HEK293 (cell line): ENCODE data around the gene MPZL1.

Source experiments
- CTCF ChIA-PET: fragments of 350-600 bp; formaldehyde crosslinking; extraction: SDS; loops from one replicate; lab custom pipeline; 2021; ENCODE audit warnings: antibody characterized with exemption; lab: Yijun Ruan, JAX
- POLR2A ChIA-PET: fragments of 300-600 bp; formaldehyde crosslinking; extraction: SDS; loops from one replicate; lab custom pipeline; 2020; ENCODE audit warnings: antibody characterized with exemption, inconsistent platforms; lab: Yijun Ruan, JAX
- H3K27ac ChIP-seq: fragments of 200-500 bp; sonication (Bioruptor generic); 2 replicates; pipeline ENCODE4 v1.5.1; 2014; ENCODE audit warnings: low read depth, low read length, control low read depth, inconsistent platforms; ENCODE audit errors: extremely low read depth
- H3K36me3 ChIP-seq, 2 experiments: fragments of 200-500 bp in 1 of 2; sonication (Bioruptor generic) in 1 of 2; 1 replicate in 1 of 2; 2 replicates in 1 of 2; pipeline ENCODE4 v1.5.1; 2014 to 2017; ENCODE audit warnings: inconsistent platforms in 2 of 2, low read length in 2 of 2; ENCODE audit not compliant: control insufficient read depth in 2 of 2, insufficient read depth in 1 of 2
- H3K4me1 ChIP-seq: fragments of 200-500 bp; sonication (Bioruptor generic); 2 replicates; pipeline ENCODE4 v1.5.1; 2014; ENCODE audit warnings: mild to moderate bottlenecking, low read length, inconsistent platforms; ENCODE audit not compliant: control insufficient read depth, insufficient read depth
- H3K4me3 ChIP-seq: 2 replicates; pipeline ENCODE4 v1.5.1; 2011; ENCODE audit warnings: low read depth, mild to moderate bottlenecking, control low read depth, low read length, moderate library complexity
- H3K9me3 ChIP-seq: fragments of 200-500 bp; sonication (Bioruptor generic); 2 replicates; pipeline ENCODE4 v1.5.1; 2014; ENCODE audit warnings: low read depth, low read length, inconsistent platforms; ENCODE audit not compliant: control insufficient read depth, insufficient read depth
- HOXC10 ChIP-seq: sonication (generic); formaldehyde crosslinking; IDR thresholded peaks from 2 replicates; pipeline ENCODE4 v1.8.1; 2023; ENCODE audit warnings: mild to moderate bottlenecking, missing genetic modification reagents
- INSM2 ChIP-seq: fragments of 450-650 bp; formaldehyde crosslinking; IDR thresholded peaks from 2 replicates; pipeline ENCODE4 v1.5.1; 2016; ENCODE audit warnings: missing biosample characterization, missing genetic modification characterization
- KLF8 ChIP-seq: fragments of 450-650 bp; formaldehyde crosslinking; IDR thresholded peaks from 2 replicates; pipeline ENCODE4 v1.5.1; 2016; ENCODE audit warnings: missing biosample characterization, missing genetic modification characterization
- MZF1 ChIP-seq: fragments of 450-650 bp; formaldehyde crosslinking; IDR thresholded peaks from 2 replicates; pipeline ENCODE4 v1.5.1; 2017; ENCODE audit warnings: missing biosample characterization, missing genetic modification characterization, borderline replicate concordance
- OVOL3 ChIP-seq: fragments of 450-650 bp; formaldehyde crosslinking; IDR thresholded peaks from 2 replicates; pipeline ENCODE4 v1.5.1; 2016; ENCODE audit warnings: missing biosample characterization, missing genetic modification characterization
- TCF7L2 ChIP-seq: IDR thresholded peaks from 2 replicates; pipeline ENCODE4 v1.6.1; 2011; ENCODE audit warnings: low read depth, mild to moderate bottlenecking, inconsistent platforms, low read length, moderate library complexity, borderline replicate concordance
- WT1 ChIP-seq: fragments of 450-650 bp; formaldehyde crosslinking; IDR thresholded peaks from 2 replicates; pipeline ENCODE4 v1.5.1; 2016; ENCODE audit warnings: missing biosample characterization, missing genetic modification characterization
- ZBTB1 ChIP-seq: fragments of 450-650 bp; formaldehyde crosslinking; IDR thresholded peaks from 2 replicates; pipeline ENCODE4 v1.5.1; 2016; ENCODE audit warnings: missing biosample characterization, missing genetic modification characterization
- ZNF138 ChIP-seq: fragments of 450-650 bp; formaldehyde crosslinking; IDR thresholded peaks from 2 replicates; pipeline ENCODE4 v1.5.1; 2016; ENCODE audit warnings: missing biosample characterization, missing genetic modification characterization, borderline replicate concordance
- ZNF16 ChIP-seq: fragments of 450-650 bp; formaldehyde crosslinking; IDR thresholded peaks from 2 replicates; pipeline ENCODE4 v1.5.1; 2016; ENCODE audit warnings: low read depth, missing biosample characterization, missing genetic modification characterization
- ZNF175 ChIP-seq: fragments of 450-650 bp; formaldehyde crosslinking; IDR thresholded peaks from 2 replicates; pipeline ENCODE4 v1.5.1; 2016; ENCODE audit warnings: missing biosample characterization, missing genetic modification characterization
- ZNF184 ChIP-seq: fragments of 450-650 bp; IDR thresholded peaks from 2 replicates; pipeline ENCODE4 v1.5.1; 2018; ENCODE audit warnings: missing biosample characterization, mild to moderate bottlenecking, missing genetic modification characterization
- ZNF202 ChIP-seq: fragments of 450-650 bp; formaldehyde crosslinking; IDR thresholded peaks from 2 replicates; pipeline ENCODE4 v1.5.1; 2016; ENCODE audit warnings: missing biosample characterization, missing genetic modification characterization, borderline replicate concordance
- ZNF248 ChIP-seq: fragments of 450-650 bp; formaldehyde crosslinking; IDR thresholded peaks from 2 replicates; pipeline ENCODE4 v1.5.1; 2017; ENCODE audit warnings: missing biosample characterization, missing genetic modification characterization
- ZNF302 ChIP-seq: fragments of 450-650 bp; formaldehyde crosslinking; IDR thresholded peaks from 2 replicates; pipeline ENCODE4 v1.5.1; 2016; ENCODE audit warnings: missing biosample characterization, missing genetic modification characterization, low read depth
- ZNF426 ChIP-seq: fragments of 450-650 bp; formaldehyde crosslinking; IDR thresholded peaks from 2 replicates; pipeline ENCODE4 v1.5.1; 2017; ENCODE audit warnings: missing biosample characterization, missing genetic modification characterization, mild to moderate bottlenecking, inconsistent platforms, moderate library complexity
- ZNF473 ChIP-seq: fragments of 450-650 bp; formaldehyde crosslinking; IDR thresholded peaks from 2 replicates; pipeline ENCODE4 v1.5.1; 2017; ENCODE audit warnings: missing biosample characterization, missing genetic modification characterization
- ZNF488 ChIP-seq: fragments of 450-650 bp; formaldehyde crosslinking; IDR thresholded peaks from 2 replicates; pipeline ENCODE4 v1.5.1; 2016; ENCODE audit warnings: missing biosample characterization, missing genetic modification characterization
- ZNF514 ChIP-seq: fragments of 450-650 bp; formaldehyde crosslinking; IDR thresholded peaks from 2 replicates; pipeline ENCODE4 v1.5.1; 2016; ENCODE audit warnings: missing biosample characterization, missing genetic modification characterization
- ZNF560 ChIP-seq: fragments of 450-650 bp; formaldehyde crosslinking; IDR thresholded peaks from 2 replicates; pipeline ENCODE4 v1.5.1; 2017; ENCODE audit warnings: missing biosample characterization, missing genetic modification characterization, borderline replicate concordance
- ZNF585B ChIP-seq: fragments of 450-650 bp; formaldehyde crosslinking; IDR thresholded peaks from 2 replicates; pipeline ENCODE4 v1.5.1; 2016; ENCODE audit warnings: missing biosample characterization, missing genetic modification characterization
- ZNF596 ChIP-seq: fragments of 450-650 bp; IDR thresholded peaks from 2 replicates; pipeline ENCODE4 v1.5.0; 2018; ENCODE audit warnings: missing biosample characterization, mild to moderate bottlenecking, missing genetic modification characterization, moderate library complexity
- ZNF600 ChIP-seq: fragments of 450-650 bp; formaldehyde crosslinking; IDR thresholded peaks from 2 replicates; pipeline ENCODE4 v1.5.1; 2016; ENCODE audit warnings: missing biosample characterization, missing genetic modification characterization
- ZNF623 ChIP-seq: fragments of 450-650 bp; formaldehyde crosslinking; IDR thresholded peaks from 2 replicates; pipeline ENCODE4 v1.5.1; 2016; ENCODE audit warnings: missing biosample characterization, missing genetic modification characterization
- ZNF626 ChIP-seq: fragments of 450-650 bp; sonication (Bioruptor Pico); formaldehyde crosslinking; IDR thresholded peaks from 2 replicates; pipeline ENCODE4 v1.5.1; 2018; ENCODE audit warnings: missing biosample characterization, missing genetic modification characterization, inconsistent platforms
- ZNF768 ChIP-seq: fragments of 450-650 bp; formaldehyde crosslinking; IDR thresholded peaks from 2 replicates; pipeline ENCODE4 v1.5.1; 2018; ENCODE audit warnings: missing biosample characterization, mild to moderate bottlenecking, missing genetic modification characterization
- ZSCAN16 ChIP-seq: fragments of 450-650 bp; formaldehyde crosslinking; IDR thresholded peaks from 2 replicates; pipeline ENCODE4 v1.5.1; 2016; ENCODE audit warnings: missing biosample characterization, missing genetic modification characterization
- TF ChIP-seq, protein P1 (sequence below): fragments of 450-650 bp; formaldehyde crosslinking; IDR thresholded peaks from 2 replicates; pipeline ENCODE4 v1.5.1; 2016; ENCODE audit warnings: missing biosample characterization, missing genetic modification characterization
- TF ChIP-seq, protein P2 (sequence below): fragments of 450-650 bp; formaldehyde crosslinking; IDR thresholded peaks from 2 replicates; pipeline ENCODE4 v1.5.1; 2016; ENCODE audit warnings: missing biosample characterization, missing genetic modification characterization
- TF ChIP-seq, protein P3 (sequence below): fragments of 450-650 bp; formaldehyde crosslinking; IDR thresholded peaks from 2 replicates; pipeline ENCODE4 v1.5.1; 2017; ENCODE audit warnings: missing biosample characterization, missing genetic modification characterization

Gene MPZL1

GRCh38 chr1:167781558-167781957 lies 59.8 kb downstream of the MPZL1 start:
- peaks cover 3 to 36% of the 10 kb centered on the region in 2 experiments; a peak in 2 of 3 replicates for H3K36me3 ChIP-seq
- CTCF ChIA-PET = interaction anchor here (0.7 kb wide), 1 partner anchor 22 kb away, joined by 6 read pairs; no protein-coding TSS in a partner anchor

DNA sequence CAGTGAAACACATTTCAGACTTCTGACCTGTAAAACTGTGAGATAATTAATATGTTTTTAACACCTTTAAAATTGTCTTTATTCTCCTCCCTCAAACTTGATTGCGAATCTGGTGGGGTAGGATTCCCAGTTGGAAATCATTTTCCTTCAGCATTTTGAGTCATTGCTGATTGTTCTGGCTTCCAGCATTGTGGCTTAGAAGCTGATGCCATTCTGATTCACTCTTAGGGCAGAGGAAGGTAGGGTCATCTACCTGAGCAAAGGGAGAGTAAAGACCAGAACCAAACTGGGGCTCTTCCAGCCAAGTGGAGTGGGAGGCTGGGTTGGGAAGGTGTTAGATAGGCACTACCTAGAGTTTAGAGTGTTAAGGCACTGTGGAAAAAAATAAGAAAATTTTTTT lies 61.2 kb downstream of the MPZL1 start:
- ChIA-PET POLR2A (no interaction called here), CTCF (interaction anchor here (0.6 to 1.4 kb wide), 2 partner anchors 15 to 299 kb away, joined by 3 to 4 read pairs; no protein-coding TSS in a partner anchor)
- Histone ChIP-seq H3K36me3 (peaks cover 3 to 35% of the 10 kb centered on the region in 2 experiments; a peak in 2 of 3 replicates), H3K4me3 (no peak overlapping the region), H3K9me3 (no peaks in the 10 kb centered on the region), H3K27ac (no peak overlapping the region), H3K4me1 (no peaks in the 10 kb centered on the region)
- TF ChIP-seq INSM2 (tag by site-specific recombination) (no peak), ZBTB1 (tag by site-specific recombination) (no peak), ZNF585B (tag by site-specific recombination) (no peak), TCF7L2 (no peak), ZNF560 (tag by site-specific recombination) (no peak), ZNF202 (tag by site-specific recombination) (no peak), ZNF473 (no peak), ZNF302 (tag by site-specific recombination) (no peak), ZNF514 (no peak), ZNF16 (tag by site-specific recombination) (no peak), WT1 (tag by site-specific recombination) (no peak), ZNF626 (tag by site-specific recombination) (no peak), OVOL3 (tag by site-specific recombination) (no peak)
- TF ChIP-seq, protein P1, sequence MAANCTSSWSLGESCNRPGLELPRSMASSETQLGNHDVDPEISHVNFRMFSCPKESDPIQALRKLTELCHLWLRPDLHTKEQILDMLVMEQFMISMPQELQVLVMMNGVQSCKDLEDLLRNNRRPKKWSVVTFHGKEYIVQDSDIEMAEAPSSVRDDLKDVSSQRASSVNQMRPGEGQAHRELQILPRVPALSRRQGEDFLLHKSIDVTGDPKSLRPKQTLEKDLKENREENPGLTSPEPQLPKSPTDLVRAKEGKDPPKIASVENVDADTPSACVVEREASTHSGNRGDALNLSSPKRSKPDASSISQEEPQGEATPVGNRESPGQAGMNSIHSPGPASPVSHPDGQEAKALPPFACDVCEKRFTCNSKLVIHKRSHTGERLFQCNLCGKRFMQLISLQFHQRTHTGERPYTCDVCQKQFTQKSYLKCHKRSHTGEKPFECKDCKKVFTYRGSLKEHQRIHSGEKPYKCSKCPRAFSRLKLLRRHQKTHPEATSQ = no peak

More at GRCh38 chr1:167781558-167781957, 59.8 kb downstream of the MPZL1 start:
- Histone ChIP-seq H3K4me1 (no peaks in the 10 kb centered on the region), H3K27ac (no peak overlapping the region), H3K9me3 (no peaks in the 10 kb centered on the region), H3K4me3 (no peak overlapping the region)
- POLR2A ChIA-PET = no interaction called here
- TF ChIP-seq, protein P2, sequence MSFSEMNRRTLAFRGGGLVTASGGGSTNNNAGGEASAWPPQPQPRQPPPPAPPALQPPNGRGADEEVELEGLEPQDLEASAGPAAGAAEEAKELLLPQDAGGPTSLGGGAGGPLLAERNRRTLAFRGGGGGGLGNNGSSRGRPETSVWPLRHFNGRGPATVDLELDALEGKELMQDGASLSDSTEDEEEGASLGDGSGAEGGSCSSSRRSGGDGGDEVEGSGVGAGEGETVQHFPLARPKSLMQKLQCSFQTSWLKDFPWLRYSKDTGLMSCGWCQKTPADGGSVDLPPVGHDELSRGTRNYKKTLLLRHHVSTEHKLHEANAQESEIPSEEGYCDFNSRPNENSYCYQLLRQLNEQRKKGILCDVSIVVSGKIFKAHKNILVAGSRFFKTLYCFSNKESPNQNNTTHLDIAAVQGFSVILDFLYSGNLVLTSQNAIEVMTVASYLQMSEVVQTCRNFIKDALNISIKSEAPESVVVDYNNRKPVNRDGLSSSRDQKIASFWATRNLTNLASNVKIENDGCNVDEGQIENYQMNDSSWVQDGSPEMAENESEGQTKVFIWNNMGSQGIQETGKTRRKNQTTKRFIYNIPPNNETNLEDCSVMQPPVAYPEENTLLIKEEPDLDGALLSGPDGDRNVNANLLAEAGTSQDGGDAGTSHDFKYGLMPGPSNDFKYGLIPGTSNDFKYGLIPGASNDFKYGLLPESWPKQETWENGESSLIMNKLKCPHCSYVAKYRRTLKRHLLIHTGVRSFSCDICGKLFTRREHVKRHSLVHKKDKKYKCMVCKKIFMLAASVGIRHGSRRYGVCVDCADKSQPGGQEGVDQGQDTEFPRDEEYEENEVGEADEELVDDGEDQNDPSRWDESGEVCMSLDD (tag by site-specific recombination) = no peak
- TF ChIP-seq HOXC10 (CRISPR knock-in tag) = no peak
- no peak for TF ChIP-seq ZNF175 (tag by site-specific recombination)
- no peak for TF ChIP-seq MZF1 (tag by site-specific recombination)
- TF ChIP-seq ZNF488 (tag by site-specific recombination) = no peak
- TF ChIP-seq ZNF138 (tag by site-specific recombination) = no peak
- TF ChIP-seq ZNF600 = no peak
- no peak for TF ChIP-seq ZNF248 (tag by site-specific recombination)
- no peak for TF ChIP-seq ZNF184 (tag by site-specific recombination)
- no peak for TF ChIP-seq ZSCAN16 (tag by site-specific recombination)
- TF ChIP-seq ZNF596 (tag by site-specific recombination) = no peak
- no peak for TF ChIP-seq KLF8 (tag by site-specific recombination)
- TF ChIP-seq ZNF426 (tag by site-specific recombination) = no peak
- TF ChIP-seq, protein P3, sequence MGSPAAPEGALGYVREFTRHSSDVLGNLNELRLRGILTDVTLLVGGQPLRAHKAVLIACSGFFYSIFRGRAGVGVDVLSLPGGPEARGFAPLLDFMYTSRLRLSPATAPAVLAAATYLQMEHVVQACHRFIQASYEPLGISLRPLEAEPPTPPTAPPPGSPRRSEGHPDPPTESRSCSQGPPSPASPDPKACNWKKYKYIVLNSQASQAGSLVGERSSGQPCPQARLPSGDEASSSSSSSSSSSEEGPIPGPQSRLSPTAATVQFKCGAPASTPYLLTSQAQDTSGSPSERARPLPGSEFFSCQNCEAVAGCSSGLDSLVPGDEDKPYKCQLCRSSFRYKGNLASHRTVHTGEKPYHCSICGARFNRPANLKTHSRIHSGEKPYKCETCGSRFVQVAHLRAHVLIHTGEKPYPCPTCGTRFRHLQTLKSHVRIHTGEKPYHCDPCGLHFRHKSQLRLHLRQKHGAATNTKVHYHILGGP (tag by site-specific recombination) = no peak
- no peak for TF ChIP-seq ZNF623 (tag by site-specific recombination)
- no peak for TF ChIP-seq ZNF768 (tag by site-specific recombination)
